Epithelial cell of proximal tubule (primary cell): ENCODE results near the gene PRKCE. TPM values are rescaled to one million over a fixed set of nuclear protein-coding genes. Genes with fewer than 3 reads are reported as not detected.

Experiments
- DNase-seq: peaks from one replicate; pipeline ENCODE4 v3.0.0-alpha.2; 2011; ENCODE audit warnings: low read depth
- H3K4me3 ChIP-seq: 2 replicates; pipeline ENCODE4 v1.5.1; 2011; ENCODE audit warnings: low read depth, mild to moderate bottlenecking, low read length
- CTCF ChIP-seq: conservative IDR thresholded peaks from 2 replicates; pipeline ENCODE4 v1.5.1; 2012; ENCODE audit warnings: low read depth, mild to moderate bottlenecking, low read length
- total RNA-seq: library from RNA; depleted of rRNA; stranded (reverse); fragments of >200 nt; gene quantifications from 2 replicates; pipeline ENCODE4 v1.2.3, GENCODE V29; 2015

PRKCE gene
- total RNA-seq, 1 donor from 2014 or later: 2.5 TPM

- no peak for TF ChIP-seq CTCF
- DNase-seq: no peak
Measured at GRCh38 chr2:45902781-45903375, 251.4 kb downstream of the PRKCE start.

GRCh38 chr2:45904267-45904945, 252.9 kb downstream of the PRKCE start:
- TF ChIP-seq CTCF: no peak
- H3K4me3 ChIP-seq: no peak overlapping the region
- no peak for DNase-seq

More at GRCh38 chr2:45902781-45903375, 251.4 kb downstream of the PRKCE start:
- H3K4me3 ChIP-seq: no peak overlapping the region

GRCh38 chr2:45904946-45905631, 253.6 kb downstream of the PRKCE start:
- DNase-seq: no peak
- H3K4me3 ChIP-seq: no peak overlapping the region
- no peak for TF ChIP-seq CTCF

- no peak overlapping the region for H3K4me3 ChIP-seq
- DNase-seq: no peak
- no peak for TF ChIP-seq CTCF
Measured at GRCh38 chr2:45905632-45905958, 254.1 kb downstream of the PRKCE start.

GRCh38 chr2:45907592-45907991, 256.1 kb downstream of the PRKCE start:
- DNase-seq: no peak
- no peak overlapping the region for H3K4me3 ChIP-seq
- TF ChIP-seq CTCF: no peak

- no peak overlapping the region for H3K4me3 ChIP-seq
- TF ChIP-seq CTCF: no peak
- no peak for DNase-seq
Measured at GRCh38 chr2:45908316-45909170, 257.1 kb downstream of the PRKCE start.
